GM19395 (cell line): ENCODE measurements around the gene ZRANB2.

Experiments used
- ATAC-seq: cut with Tn5 transposase; IDR thresholded peaks from one replicate; pipeline ENCODE4 v1.9.1; 2021; ENCODE audit warnings: mild to moderate bottlenecking, moderate library complexity; ENCODE audit not compliant: unreplicated experiment

ZRANB2 gene, protein sequence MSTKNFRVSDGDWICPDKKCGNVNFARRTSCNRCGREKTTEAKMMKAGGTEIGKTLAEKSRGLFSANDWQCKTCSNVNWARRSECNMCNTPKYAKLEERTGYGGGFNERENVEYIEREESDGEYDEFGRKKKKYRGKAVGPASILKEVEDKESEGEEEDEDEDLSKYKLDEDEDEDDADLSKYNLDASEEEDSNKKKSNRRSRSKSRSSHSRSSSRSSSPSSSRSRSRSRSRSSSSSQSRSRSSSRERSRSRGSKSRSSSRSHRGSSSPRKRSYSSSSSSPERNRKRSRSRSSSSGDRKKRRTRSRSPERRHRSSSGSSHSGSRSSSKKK

GRCh38 chr1:71080739-71081696 lies at the start of gene ZRANB2:
ZRANB2 (minus strand) TSS chr1:71081035; CDS start chr1:71080995, 40 bp downstream.
- peak; percentile 100 for ATAC-seq

DNA sequence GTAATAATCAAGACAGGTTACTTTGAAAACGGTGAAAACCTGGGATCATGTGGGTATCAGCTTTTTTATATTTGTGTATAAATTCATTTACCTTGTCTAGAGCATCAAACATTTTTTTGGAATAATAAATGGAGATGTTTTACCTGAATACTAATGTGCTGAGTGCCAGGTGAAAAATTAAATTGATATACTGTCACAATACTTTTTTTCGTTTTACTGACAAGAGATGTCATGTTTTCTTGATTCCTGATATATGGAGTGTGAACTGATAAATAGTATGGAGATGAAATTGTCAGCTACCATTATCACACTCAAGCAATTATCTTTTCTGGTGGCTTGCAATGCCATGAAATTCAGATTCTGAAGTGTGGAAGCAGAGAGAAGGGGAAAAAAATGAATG lies 47.2 kb upstream of the ZRANB2 start:
- no peak for ATAC-seq

DNA sequence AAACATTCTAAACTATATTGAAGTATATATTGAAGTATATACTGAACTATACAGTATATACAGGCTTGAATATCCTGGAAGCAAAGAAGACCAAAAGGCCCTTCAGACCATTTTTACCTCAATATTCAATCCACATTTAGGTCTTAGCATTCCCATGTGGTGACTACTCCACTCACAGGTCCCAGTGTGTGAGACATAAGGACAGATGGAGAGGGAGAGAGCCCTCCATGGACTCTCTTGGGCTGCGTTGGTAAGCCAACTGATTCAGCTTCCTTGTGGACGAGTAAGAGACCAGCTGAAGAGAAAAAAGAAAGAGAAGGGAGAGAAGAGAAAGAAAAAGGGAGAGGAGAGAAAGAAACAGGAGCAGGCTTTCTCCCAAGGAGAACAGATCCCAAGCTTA lies 37.3 kb upstream of the ZRANB2 start:
- no peak for ATAC-seq

DNA sequence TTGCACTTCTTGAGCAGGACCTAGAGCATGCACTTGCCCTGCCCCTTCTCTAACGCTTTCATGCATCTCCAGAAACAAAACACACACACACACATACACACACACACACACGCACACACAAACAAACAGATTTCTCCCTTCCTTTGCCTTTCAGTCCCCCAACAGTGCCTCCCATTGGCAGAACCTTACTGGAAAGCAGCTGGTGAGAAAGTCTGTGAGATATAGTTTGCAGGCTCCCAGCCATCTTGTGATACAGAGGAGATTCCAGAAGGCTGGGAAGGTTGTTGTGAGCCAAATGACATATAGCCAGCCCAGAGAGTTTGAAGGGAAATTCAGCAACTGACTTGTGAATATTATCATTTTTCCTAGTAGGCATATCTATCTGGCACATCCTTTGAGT lies 35.9 kb upstream of the ZRANB2 start:
- ATAC-seq: no peak

GRCh38 chr1:71106658-71107322 lies 26.0 kb upstream of the ZRANB2 start:
- ATAC-seq: no peak

- no peak for ATAC-seq
Measured at GRCh38 chr1:71104417-71104816, 23.6 kb upstream of the ZRANB2 start.

- ATAC-seq: no peak
Measured at GRCh38 chr1:71101839-71102376, 21.1 kb upstream of the ZRANB2 start.

DNA sequence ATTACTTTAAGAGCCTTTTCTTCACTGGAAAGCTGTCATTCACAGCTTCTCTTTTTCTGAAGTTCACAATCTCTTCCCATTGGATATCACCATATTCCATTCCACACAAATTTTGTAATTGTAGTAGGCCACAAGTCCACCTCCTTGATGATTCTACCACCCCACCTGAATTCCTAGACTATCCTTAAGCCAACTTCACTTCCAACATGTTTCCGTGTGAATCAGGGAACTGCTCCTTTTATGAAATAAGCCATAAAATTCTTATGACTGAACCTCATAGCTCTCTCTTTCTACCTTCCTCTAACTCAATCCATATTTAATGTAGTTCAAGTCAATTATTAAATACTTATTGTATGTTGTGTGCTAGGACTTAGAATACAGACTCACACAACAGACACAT lies 16.6 kb upstream of the ZRANB2 start:
- no peak for ATAC-seq

GRCh38 chr1:71094913-71095312 lies 14.1 kb upstream of the ZRANB2 start:
- no peak for ATAC-seq

DNA sequence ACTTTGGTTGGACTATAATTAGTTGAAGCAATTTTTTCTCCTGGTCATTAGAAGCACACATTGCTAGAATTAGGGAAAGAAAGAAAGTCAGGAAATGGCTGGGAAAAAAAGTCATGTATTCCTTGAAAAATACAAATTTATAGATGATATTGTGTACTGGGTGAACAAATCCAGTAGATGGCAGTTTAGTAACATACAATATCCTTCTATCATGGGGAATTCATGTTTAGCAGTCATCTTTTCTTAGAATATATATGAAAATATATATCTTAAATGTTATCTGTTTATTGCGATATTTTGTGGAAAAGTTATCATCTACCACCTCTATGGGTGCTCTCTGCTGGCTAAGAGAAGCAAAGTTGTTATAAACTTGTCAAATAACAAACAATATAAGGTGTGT lies 13.1 kb upstream of the ZRANB2 start:
- ATAC-seq: no peak

- ATAC-seq: no peak
Measured at GRCh38 chr1:71089536-71090270, 8.9 kb upstream of the ZRANB2 start.

- no peak for ATAC-seq
Measured at GRCh38 chr1:71088645-71089287, 7.9 kb upstream of the ZRANB2 start.

- ATAC-seq: no peak
Measured at GRCh38 chr1:71087713-71088112, 6.9 kb upstream of the ZRANB2 start.

- ATAC-seq: no peak
Measured at GRCh38 chr1:71087060-71087459, 6.2 kb upstream of the ZRANB2 start.

DNA sequence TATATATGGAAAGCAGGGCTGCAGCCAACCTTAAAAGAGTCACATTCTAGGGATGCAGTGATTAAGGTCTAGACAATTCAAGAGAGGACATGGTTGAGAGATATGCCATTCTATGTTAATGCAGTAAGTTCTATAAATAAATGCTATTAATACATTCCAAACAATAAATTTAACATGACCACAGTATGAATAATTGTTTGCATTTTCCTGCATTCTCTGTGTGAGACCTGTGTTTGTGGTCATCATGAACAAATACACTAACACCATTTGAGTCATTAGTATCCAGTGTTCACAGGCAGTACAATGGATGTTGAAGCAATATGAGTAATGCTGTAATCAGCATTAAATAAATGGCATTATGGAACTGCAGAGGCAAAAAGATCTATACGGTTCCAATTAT lies 5.5 kb upstream of the ZRANB2 start:
- ATAC-seq: no peak

DNA sequence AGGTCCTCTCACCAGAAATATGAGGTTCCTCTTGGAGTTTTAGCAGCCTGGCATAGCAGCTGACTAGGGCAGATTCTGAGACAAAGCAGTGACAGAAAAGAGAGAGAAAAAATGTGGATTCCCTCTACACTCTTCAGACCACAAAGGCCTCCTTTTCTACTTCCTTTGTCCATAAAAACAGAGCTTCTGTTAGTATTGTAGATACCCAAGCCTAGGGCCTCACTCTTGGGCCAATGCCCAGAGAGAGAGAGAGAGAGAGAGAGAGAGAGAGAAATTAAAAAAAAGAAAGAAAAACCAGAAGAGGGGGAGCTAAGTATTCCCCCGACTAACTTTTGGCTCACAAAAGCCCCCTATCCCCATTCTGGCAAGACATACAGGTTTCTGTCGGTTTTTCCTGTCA lies 2.4 kb upstream of the ZRANB2 start:
- no peak for ATAC-seq

DNA sequence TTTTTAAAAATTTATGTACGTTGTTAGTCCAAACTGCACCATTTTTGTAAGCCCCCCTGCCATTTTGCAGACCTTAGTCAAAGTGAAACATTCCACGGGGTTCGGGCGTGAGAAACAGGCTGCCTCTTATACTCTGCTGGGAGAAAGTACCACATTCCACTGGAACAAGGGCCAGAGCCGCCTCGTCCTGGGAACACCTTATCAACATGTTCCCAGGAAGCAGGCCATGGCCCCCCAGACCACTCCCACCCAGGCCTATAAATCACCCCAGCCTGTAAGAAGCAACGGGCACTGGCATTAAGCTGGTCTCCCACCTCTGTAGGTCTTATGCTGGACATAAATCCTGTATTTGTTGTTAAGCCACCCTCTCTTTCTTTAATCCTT lies 854 bp upstream of the ZRANB2 start:
- ATAC-seq: no peak

DNA sequence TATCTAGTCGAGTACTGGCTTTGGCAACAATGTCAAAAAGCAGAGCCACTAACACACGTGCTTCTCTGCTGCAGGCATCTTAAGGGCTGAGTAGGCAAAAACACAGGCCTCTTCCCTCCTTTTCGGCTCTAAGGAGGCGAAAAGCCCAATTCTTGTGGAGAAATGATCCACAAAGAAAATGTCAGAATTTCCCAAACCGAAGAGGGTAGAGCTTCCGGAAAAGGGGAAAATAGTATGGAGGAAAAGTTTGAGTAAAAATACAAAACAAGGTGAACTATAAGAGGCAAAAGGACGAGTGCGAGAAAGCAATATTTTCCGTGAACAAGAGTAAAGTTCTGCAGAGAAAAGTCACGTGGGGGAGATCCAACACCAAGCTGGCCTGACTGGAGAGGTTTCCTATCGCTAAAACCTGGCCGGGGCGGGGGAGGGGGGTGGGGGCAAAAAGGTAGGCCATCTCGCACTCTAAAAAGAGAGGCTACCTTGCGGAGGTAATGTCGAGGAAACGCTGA lies 551 bp downstream of the ZRANB2 start:
- ATAC-seq: peak; percentile 29

GRCh38 chr1:71074681-71075080 lies 6.2 kb downstream of the ZRANB2 start:
- no peak for ATAC-seq

DNA sequence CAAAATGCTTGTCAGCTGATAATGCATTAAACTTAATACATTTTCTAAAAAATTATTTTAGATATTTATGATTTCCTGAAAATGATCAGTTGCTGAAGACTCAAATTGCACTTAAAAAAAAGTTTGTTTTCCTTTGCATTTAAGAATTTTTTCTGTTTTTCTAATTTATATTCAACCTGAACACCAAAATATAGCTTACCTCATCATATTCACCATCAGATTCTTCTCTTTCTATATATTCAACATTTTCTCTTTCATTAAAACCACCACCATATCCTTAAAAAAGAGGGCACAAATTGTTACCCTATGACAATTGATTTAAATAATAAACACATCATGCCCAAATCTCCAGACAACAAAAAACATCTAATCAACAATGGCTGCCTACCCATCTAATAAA lies 8.6 kb downstream of the ZRANB2 start:
- ATAC-seq: no peak
